Brain microvascular endothelial cell (primary cell): Measurements from ENCODE around the gene GUSB.
"Not testable (repeated sequence)": the region's sequence is repeated elsewhere in the genome, so short reads cannot be mapped to it uniquely, and the experiment has no call there.

ENCODE experiments used
- DNase-seq: peaks from one replicate; pipeline ENCODE4 v3.0.0-alpha.2; 2020
- H3K27ac ChIP-seq: fragments of 250-450 bp; sonication (Bioruptor Pico); 2 replicates; pipeline ENCODE4 v1.5.1; 2020; ENCODE audit warnings: mild to moderate bottlenecking, moderate library complexity
- H3K27me3 ChIP-seq: fragments of 250-450 bp; sonication (Bioruptor Pico); replicated peaks from 2 replicates; pipeline ENCODE4 v1.5.1; 2020; ENCODE audit warnings: mild to moderate bottlenecking
- H3K36me3 ChIP-seq: fragments of 250-450 bp; sonication (Bioruptor Pico); replicated peaks from 2 replicates; pipeline ENCODE4 v1.5.1; 2020; ENCODE audit warnings: mild to moderate bottlenecking
- H3K4me3 ChIP-seq: 2 replicates; pipeline ENCODE4 v1.5.1; 2011; ENCODE audit warnings: low read depth, mild to moderate bottlenecking, control low read depth, low read length, moderate library complexity
- in situ Hi-C: cut with HindIII; loops from 2 replicates; pipeline ENCODE4 v1.10.0; 2017; ENCODE audit warnings: low sequenced_read_pairs, low pct_ligation_motif_present
- TF ChIP-seq, protein P1 (sequence below): IDR thresholded peaks from 2 replicates; pipeline ENCODE4 v1.5.1; 2011; ENCODE audit warnings: low read depth, mild to moderate bottlenecking, moderate library complexity, low read length, control low read depth, inconsistent platforms; ENCODE audit errors: missing control alignments

The GUSB gene

GRCh38 chr7:65981965-65982792 is at the start of gene GUSB:
TSS of gene GUSB (minus strand) at chr7:65982213. CDS start at chr7:65982183, 30 bp downstream.
- H3K4me3 ChIP-seq: peak within 1 kb of the TSS; percentile 73
- peak within 1 kb of the TSS; percentile 60 for H3K27ac ChIP-seq
- peak; percentile 79 for DNase-seq
- in situ Hi-C loops: no loop called here
- H3K27me3 ChIP-seq: no peaks in the 10 kb centered on the region
- no peaks in the 10 kb centered on the region for H3K36me3 ChIP-seq
- TF ChIP-seq, protein P1, sequence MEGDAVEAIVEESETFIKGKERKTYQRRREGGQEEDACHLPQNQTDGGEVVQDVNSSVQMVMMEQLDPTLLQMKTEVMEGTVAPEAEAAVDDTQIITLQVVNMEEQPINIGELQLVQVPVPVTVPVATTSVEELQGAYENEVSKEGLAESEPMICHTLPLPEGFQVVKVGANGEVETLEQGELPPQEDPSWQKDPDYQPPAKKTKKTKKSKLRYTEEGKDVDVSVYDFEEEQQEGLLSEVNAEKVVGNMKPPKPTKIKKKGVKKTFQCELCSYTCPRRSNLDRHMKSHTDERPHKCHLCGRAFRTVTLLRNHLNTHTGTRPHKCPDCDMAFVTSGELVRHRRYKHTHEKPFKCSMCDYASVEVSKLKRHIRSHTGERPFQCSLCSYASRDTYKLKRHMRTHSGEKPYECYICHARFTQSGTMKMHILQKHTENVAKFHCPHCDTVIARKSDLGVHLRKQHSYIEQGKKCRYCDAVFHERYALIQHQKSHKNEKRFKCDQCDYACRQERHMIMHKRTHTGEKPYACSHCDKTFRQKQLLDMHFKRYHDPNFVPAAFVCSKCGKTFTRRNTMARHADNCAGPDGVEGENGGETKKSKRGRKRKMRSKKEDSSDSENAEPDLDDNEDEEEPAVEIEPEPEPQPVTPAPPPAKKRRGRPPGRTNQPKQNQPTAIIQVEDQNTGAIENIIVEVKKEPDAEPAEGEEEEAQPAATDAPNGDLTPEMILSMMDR: no peak

GRCh38 chr7:66028342-66028741 is 46.3 kb upstream of the GUSB start:
- H3K27ac ChIP-seq, in situ Hi-C loops, H3K4me3 ChIP-seq, H3K36me3 ChIP-seq, H3K27me3 ChIP-seq, DNase-seq: not testable (repeated sequence)

DNA sequence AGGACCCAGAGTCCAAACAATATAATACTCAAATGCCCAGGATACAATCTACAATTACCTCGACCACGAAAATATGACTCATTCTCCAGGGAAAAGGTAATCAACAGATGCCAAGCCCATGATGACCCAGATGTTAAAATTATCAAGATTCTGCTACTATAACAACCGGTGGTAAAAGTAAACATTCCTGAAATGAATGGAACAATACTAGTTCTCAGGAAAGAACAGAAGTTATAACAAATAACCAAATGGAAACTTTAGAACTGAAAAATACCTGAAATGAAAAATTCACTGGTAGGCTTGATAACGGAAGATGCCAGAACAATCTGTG is 34.1 kb upstream of the GUSB start:
- no peak for DNase-seq
- Histone ChIP-seq H3K27ac (no peak overlapping the region), H3K27me3 (no peaks in the 10 kb centered on the region), H3K36me3 (no peaks in the 10 kb centered on the region), H3K4me3 (no peak overlapping the region)
- in situ Hi-C loops: no loop called here
- TF ChIP-seq, protein P1: no peak

DNA sequence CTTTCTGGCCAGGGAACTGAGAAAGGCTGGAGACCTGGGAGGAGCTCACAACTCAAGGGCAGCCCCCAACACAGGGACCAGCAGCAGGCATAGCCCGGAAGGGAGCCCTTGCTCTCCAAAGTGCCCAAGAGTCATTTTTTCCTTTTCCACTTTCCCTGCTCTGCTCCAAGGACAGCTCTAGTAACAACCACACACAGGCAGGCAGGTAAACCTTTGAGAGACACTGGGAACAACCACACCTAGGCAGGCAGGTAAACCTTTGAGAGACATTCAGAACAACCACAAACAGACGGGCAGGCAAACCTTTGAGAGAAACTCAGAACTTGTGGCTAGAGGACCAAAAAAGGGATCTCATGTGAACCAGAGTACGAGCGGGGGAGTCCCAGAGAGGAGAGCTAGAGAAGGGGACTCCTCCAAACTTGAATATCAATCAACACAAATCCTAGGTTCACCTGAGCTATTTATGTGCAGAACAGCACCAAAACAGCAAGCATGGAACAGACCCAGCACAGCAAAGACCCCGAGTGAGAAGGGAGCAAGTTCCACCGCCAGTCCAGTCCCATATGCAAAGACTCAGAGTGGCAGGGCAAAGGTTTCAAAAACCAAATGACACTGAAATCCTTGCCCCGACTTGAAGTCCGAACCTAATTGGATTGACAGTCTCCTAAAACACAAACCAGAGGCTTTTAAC is 33.6 kb upstream of the GUSB start:
- Histone ChIP-seq H3K27me3 (no peaks in the 10 kb centered on the region), H3K27ac (no peak overlapping the region), H3K4me3 (no peak overlapping the region), H3K36me3 (no peaks in the 10 kb centered on the region)
- in situ Hi-C loops: no loop called here
- TF ChIP-seq, protein P1: no peak
- DNase-seq: no peak

GRCh38 chr7:66013938-66014337 is 31.9 kb upstream of the GUSB start:
- Histone ChIP-seq H3K27ac (no peak overlapping the region), H3K4me3 (no peak overlapping the region), H3K27me3 (no peaks in the 10 kb centered on the region), H3K36me3 (no peaks in the 10 kb centered on the region)
- in situ Hi-C loops: no loop called here
- TF ChIP-seq, protein P1: peak; percentile 79
- DNase-seq: peak; percentile 56

DNA sequence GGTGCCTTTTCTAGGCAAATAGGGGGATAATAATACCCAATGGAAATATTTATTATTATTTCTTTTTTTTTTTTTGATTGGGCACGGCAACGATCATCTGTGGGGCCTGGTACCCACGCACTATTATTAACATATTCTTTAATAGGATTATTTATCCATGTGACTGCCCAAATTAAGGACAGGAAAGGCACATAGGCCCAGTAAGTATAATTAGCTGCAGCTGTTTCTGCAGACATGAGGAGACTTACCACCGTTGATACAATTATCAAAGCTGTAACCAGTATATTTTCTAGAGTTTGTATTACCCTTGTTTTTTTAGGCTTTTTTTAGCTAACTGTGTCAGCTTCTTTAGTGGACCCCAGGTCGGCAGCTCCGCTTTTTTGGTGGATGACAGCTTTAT is 25.2 kb upstream of the GUSB start:
- H3K4me3 ChIP-seq: no peak overlapping the region
- DNase-seq: no peak
- no peak overlapping the region for H3K27ac ChIP-seq
- H3K36me3 ChIP-seq: no peaks in the 10 kb centered on the region
- TF ChIP-seq, protein P1: no peak
- in situ Hi-C loops: no loop called here
- H3K27me3 ChIP-seq: no peaks in the 10 kb centered on the region

GRCh38 chr7:66005115-66005671 is 23.2 kb upstream of the GUSB start:
- DNase-seq, H3K27me3 ChIP-seq, in situ Hi-C loops, H3K27ac ChIP-seq, H3K4me3 ChIP-seq, H3K36me3 ChIP-seq: not testable (repeated sequence)

GRCh38 chr7:66000823-66001417 is 18.9 kb upstream of the GUSB start:
- DNase-seq, H3K27ac ChIP-seq, in situ Hi-C loops, H3K27me3 ChIP-seq, H3K36me3 ChIP-seq, H3K4me3 ChIP-seq: not testable (repeated sequence)
